Measurements from ENCODE around the gene DENND1A.

Gene DENND1A

DNA sequence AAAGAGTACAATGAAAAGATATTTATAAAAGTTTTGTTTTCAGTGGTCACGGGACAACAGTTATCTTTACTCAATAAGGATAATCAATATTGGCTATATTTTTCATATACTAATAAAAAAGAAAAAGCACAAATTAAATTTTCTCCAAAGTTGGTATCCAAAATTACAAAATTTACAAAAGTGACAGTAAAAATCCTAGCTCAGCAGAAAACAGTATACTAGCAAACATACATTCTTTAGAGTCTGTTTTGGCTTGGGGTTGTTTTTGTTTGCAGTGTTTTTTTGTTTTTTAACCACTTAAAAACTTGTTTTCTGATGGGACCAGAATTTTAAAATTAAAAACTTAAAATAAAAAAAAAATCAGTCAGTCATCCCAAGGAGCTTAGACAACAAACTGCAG, 183.2 kb downstream of the DENND1A start:
- TF ChIP-seq POLR2AphosphoS5 (IDR thresholded peaks at IDR 0.05; ENCODE audit: low read depth, low read length) (no peak), FOXP2 (optimal IDR thresholded peaks at IDR 0.05; ENCODE audit: borderline replicate concordance, extremely low read depth, extremely low read length, insufficient read depth) (no peak), SIN3A (IDR thresholded peaks at IDR 0.05; ENCODE audit: borderline replicate concordance, insufficient read depth, low read length) (no peak), TAF1 (IDR thresholded peaks at IDR 0.05; ENCODE audit: borderline replicate concordance, insufficient read depth, low read length) (no peak)
- TF ChIP-seq, protein P1, sequence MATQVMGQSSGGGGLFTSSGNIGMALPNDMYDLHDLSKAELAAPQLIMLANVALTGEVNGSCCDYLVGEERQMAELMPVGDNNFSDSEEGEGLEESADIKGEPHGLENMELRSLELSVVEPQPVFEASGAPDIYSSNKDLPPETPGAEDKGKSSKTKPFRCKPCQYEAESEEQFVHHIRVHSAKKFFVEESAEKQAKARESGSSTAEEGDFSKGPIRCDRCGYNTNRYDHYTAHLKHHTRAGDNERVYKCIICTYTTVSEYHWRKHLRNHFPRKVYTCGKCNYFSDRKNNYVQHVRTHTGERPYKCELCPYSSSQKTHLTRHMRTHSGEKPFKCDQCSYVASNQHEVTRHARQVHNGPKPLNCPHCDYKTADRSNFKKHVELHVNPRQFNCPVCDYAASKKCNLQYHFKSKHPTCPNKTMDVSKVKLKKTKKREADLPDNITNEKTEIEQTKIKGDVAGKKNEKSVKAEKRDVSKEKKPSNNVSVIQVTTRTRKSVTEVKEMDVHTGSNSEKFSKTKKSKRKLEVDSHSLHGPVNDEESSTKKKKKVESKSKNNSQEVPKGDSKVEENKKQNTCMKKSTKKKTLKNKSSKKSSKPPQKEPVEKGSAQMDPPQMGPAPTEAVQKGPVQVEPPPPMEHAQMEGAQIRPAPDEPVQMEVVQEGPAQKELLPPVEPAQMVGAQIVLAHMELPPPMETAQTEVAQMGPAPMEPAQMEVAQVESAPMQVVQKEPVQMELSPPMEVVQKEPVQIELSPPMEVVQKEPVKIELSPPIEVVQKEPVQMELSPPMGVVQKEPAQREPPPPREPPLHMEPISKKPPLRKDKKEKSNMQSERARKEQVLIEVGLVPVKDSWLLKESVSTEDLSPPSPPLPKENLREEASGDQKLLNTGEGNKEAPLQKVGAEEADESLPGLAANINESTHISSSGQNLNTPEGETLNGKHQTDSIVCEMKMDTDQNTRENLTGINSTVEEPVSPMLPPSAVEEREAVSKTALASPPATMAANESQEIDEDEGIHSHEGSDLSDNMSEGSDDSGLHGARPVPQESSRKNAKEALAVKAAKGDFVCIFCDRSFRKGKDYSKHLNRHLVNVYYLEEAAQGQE (IDR thresholded peaks at IDR 0.05; ENCODE audit: insufficient read depth in 1 of 2, low read depth in 2 of 2, low read length in 2 of 2) = no peak

DNA sequence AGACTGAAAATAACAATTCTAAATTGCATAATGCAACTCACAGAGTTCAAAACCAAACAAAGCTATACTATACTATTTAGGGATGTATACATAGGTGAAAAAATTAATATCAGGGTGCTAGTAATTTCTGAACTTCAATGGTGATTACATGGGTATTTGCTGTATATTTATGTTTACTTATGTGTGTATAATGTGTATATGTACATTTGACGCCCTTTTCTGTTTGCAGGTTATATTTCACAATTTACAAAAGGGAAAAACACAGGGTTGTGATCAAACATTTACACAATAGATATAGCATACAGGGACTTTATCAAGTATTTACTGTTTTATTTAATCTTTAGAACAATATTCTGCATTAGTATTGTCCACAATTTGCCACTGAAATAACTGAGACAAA, 184.0 kb downstream of the DENND1A start:
- no peak for TF ChIP-seq FOXP2 (optimal IDR thresholded peaks at IDR 0.05; ENCODE audit: borderline replicate concordance, extremely low read depth, extremely low read length, insufficient read depth)
- no peak for TF ChIP-seq TAF1 (IDR thresholded peaks at IDR 0.05; ENCODE audit: borderline replicate concordance, insufficient read depth, low read length)
- TF ChIP-seq SIN3A (IDR thresholded peaks at IDR 0.05; ENCODE audit: borderline replicate concordance, insufficient read depth, low read length) = no peak
- TF ChIP-seq, protein P1 (IDR thresholded peaks at IDR 0.05; ENCODE audit: insufficient read depth in 1 of 2, low read depth in 2 of 2, low read length in 2 of 2) = no peak
- TF ChIP-seq POLR2AphosphoS5 (IDR thresholded peaks at IDR 0.05; ENCODE audit: low read depth, low read length) = no peak

DNA sequence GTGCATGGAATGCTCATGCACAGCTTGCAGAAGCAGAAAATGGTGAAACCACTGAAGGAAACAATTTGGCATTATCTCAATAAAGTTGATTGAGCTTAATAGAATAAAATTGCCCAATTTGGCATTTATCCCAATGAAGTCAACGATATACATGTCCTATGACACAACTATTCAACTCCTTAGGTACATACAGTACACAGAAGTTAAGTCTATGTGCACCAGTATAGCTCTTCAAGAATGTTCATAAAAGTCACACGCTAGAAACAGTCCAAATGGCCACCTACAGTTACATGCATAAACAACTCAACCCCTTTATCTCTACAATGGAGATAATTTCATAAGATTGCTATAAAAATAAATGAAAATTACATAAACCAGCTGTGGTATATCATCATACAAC, 184.5 kb downstream of the DENND1A start:
- TF ChIP-seq FOXP2 (optimal IDR thresholded peaks at IDR 0.05; ENCODE audit: borderline replicate concordance, extremely low read depth, extremely low read length, insufficient read depth) (no peak), TAF1 (IDR thresholded peaks at IDR 0.05; ENCODE audit: borderline replicate concordance, insufficient read depth, low read length) (no peak), POLR2AphosphoS5 (IDR thresholded peaks at IDR 0.05; ENCODE audit: low read depth, low read length) (no peak), SIN3A (IDR thresholded peaks at IDR 0.05; ENCODE audit: borderline replicate concordance, insufficient read depth, low read length) (no peak)
- TF ChIP-seq, protein P1 (IDR thresholded peaks at IDR 0.05; ENCODE audit: insufficient read depth in 1 of 2, low read depth in 2 of 2, low read length in 2 of 2) = no peak

DNA sequence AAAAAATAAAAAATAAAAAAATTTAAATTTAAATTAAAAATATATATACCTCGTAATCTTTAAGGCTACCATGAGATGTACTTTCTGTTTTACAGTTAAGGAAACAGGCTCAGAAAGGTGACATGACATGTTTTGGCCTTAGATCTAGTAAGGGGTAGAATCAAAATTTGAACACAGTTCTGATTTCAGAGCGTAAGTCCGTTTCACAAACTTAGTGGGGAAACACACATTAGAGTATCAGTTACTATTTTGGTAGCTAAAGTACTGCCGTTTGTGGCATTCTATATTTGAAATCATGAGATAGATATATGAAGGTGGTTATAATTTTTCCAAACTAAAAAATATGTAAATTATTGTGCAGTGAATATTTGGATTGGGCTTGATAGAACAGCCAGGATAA, 186.2 kb downstream of the DENND1A start:
- TF ChIP-seq, protein P1 (IDR thresholded peaks at IDR 0.05; ENCODE audit: insufficient read depth in 1 of 2, low read depth in 2 of 2, low read length in 2 of 2) = no peak
- TF ChIP-seq TAF1 (IDR thresholded peaks at IDR 0.05; ENCODE audit: borderline replicate concordance, insufficient read depth, low read length) = no peak
- TF ChIP-seq SIN3A (IDR thresholded peaks at IDR 0.05; ENCODE audit: borderline replicate concordance, insufficient read depth, low read length) = no peak
- no peak for TF ChIP-seq FOXP2 (optimal IDR thresholded peaks at IDR 0.05; ENCODE audit: borderline replicate concordance, extremely low read depth, extremely low read length, insufficient read depth)
- TF ChIP-seq POLR2AphosphoS5 (IDR thresholded peaks at IDR 0.05; ENCODE audit: low read depth, low read length) = no peak

All from PFSK-1 (cell line).